CD4-positive, alpha-beta memory T cell (primary cell): Measurements from ENCODE around the gene AJAP1. TPM values are rescaled to one million over a fixed set of nuclear protein-coding genes. Genes with fewer than 3 reads are reported as not detected.

Experiments used
- CTCF ChIA-PET: fragments of 350-600 bp; sonication (Branson Sonifier 250); formaldehyde crosslinking; loops from one replicate; lab custom pipeline; 2021; ENCODE audit warnings: inconsistent platforms; ENCODE audit not compliant: partially characterized antibody; lab: Charles Lee
- POLR2A ChIA-PET: fragments of 350-600 bp; sonication (Branson Sonifier 250); formaldehyde crosslinking; loops from one replicate; lab custom pipeline; 2021; ENCODE audit not compliant: partially characterized antibody; lab: Charles Lee
- DNase-seq, 5 donors: peaks; one replicate each; pipeline versions ENCODE4 v3.0.0 to v3.0.0-alpha.2; 2020 to 2022; ENCODE audit warnings: mixed read lengths in 1 of 5
- H3K27ac ChIP-seq: one replicate; pipeline ENCODE4 v1.7.0; 2013; ENCODE audit warnings: low read depth, low read length
- H3K27me3 ChIP-seq: 2 replicates; pipeline ENCODE4 v1.7.0; 2013; ENCODE audit warnings: mild to moderate bottlenecking, low read length, moderate library complexity; ENCODE audit not compliant: insufficient read depth
- H3K36me3 ChIP-seq: 2 replicates; pipeline ENCODE4 v1.7.0; 2013; ENCODE audit warnings: mild to moderate bottlenecking, low read length, moderate library complexity; ENCODE audit not compliant: insufficient read depth
- H3K4me1 ChIP-seq: 2 replicates; pipeline ENCODE4 v1.7.0; 2013; ENCODE audit warnings: mild to moderate bottlenecking, low read length, moderate library complexity; ENCODE audit not compliant: insufficient read depth
- H3K4me3 ChIP-seq, 2 donors: one replicate each; pipeline ENCODE4 v1.7.0; 2013; ENCODE audit warnings: low read length in 2 of 2, mild to moderate bottlenecking in 1 of 2
- H3K9me3 ChIP-seq, 2 donors: one replicate each; pipeline ENCODE4 v1.7.0; 2013; ENCODE audit warnings: low read length in 2 of 2, control low read depth in 1 of 2; ENCODE audit not compliant: control insufficient read depth in 1 of 2
- H3K27ac Mint-ChIP-seq, 7 donors: one replicate each; pipeline ENCODE4 v1.8.0; 2020 to 2021; ENCODE audit warnings: mixed read lengths in 7 of 7, mild to moderate bottlenecking in 6 of 7, inconsistent platforms in 3 of 7, moderate library complexity in 3 of 7
- H3K27me3 Mint-ChIP-seq, 2 donors: one replicate each; pipeline ENCODE4 v1.8.0; 2020 to 2021; ENCODE audit warnings: mixed read lengths in 2 of 2
- H3K36me3 Mint-ChIP-seq, 2 donors: one replicate each; pipeline ENCODE4 v1.8.0; 2020 to 2021; ENCODE audit warnings: mixed read lengths in 2 of 2, inconsistent platforms in 1 of 2, mild to moderate bottlenecking in 1 of 2
- H3K4me1 Mint-ChIP-seq, 4 donors: one replicate each; pipeline ENCODE4 v1.8.0; 2020 to 2021; ENCODE audit warnings: mixed read lengths in 4 of 4, mild to moderate bottlenecking in 1 of 4
- H3K4me3 Mint-ChIP-seq, 8 donors: one replicate each; pipeline ENCODE4 v1.8.0; 2020 to 2021; ENCODE audit warnings: mixed read lengths in 8 of 8, mild to moderate bottlenecking in 7 of 8, moderate library complexity in 6 of 8, inconsistent platforms in 3 of 8
- H3K9me3 Mint-ChIP-seq, 8 donors: one replicate each; pipeline ENCODE4 v1.8.0; 2020 to 2021; ENCODE audit warnings: mixed read lengths in 8 of 8, mild to moderate bottlenecking in 5 of 8, inconsistent platforms in 3 of 8, moderate library complexity in 1 of 8
- intact Hi-C: fragments of 100-400 bp; cut with micrococcal nuclease; formaldehyde crosslinking; loops from one replicate; pipeline ENCODE4 v1.15.1; 2023
- polyA plus RNA-seq, 2 donors: library from polyadenylated mRNA; unstranded; fragments of 300-500 nt; fragmentation: Illumina TruSeq; gene quantifications; one replicate each; pipeline ENCODE4 v1.2.3, GENCODE V29; 2021
- total RNA-seq, 2 experiments: library from RNA; stranded (reverse); gene quantifications; one replicate each; pipeline ENCODE4 v1.2.3, GENCODE V29; 2021

The AJAP1 gene
- total and polyA plus RNA-seq, 4 experiments from 2014 or later, result 0.09 TPM; not detected in 3

- peaks cover 0 to 2% of the 10 kb centered on the region in 2 donors for H3K27me3 Mint-ChIP-seq
- H3K27ac ChIP-seq, result no peak overlapping the region
- no peaks in the 10 kb centered on the region for H3K27me3 ChIP-seq
- no peak overlapping the region for H3K4me3 ChIP-seq
- POLR2A ChIA-PET, result no interaction called here
- H3K4me3 Mint-ChIP-seq, result no peak overlapping the region
- no peaks in the 10 kb centered on the region for H3K4me1 ChIP-seq
- peaks cover 0 to 2% (median 0%) of the 10 kb centered on the region in 8 donors for H3K9me3 Mint-ChIP-seq
- CTCF ChIA-PET, result no interaction called here
- no peak overlapping the region for H3K27ac Mint-ChIP-seq
- H3K36me3 Mint-ChIP-seq, result no peaks in the 10 kb centered on the region
- no peaks in the 10 kb centered on the region for H3K9me3 ChIP-seq
- no peaks in the 10 kb centered on the region for H3K4me1 Mint-ChIP-seq
- no peak for DNase-seq
- intact Hi-C loops, result no loop called here
- no peaks in the 10 kb centered on the region for H3K36me3 ChIP-seq
Measured at GRCh38 chr1:4624141-4624715, 30.2 kb upstream of the AJAP1 start.

GRCh38 chr1:4624801-4625200, 29.6 kb upstream of the AJAP1 start:
- POLR2A ChIA-PET, result no interaction called here
- peaks cover 0 to 5% of the 10 kb centered on the region in 2 donors for H3K27me3 Mint-ChIP-seq
- H3K4me1 ChIP-seq, result no peaks in the 10 kb centered on the region
- H3K27ac Mint-ChIP-seq, result no peak overlapping the region
- no peak overlapping the region for H3K4me3 Mint-ChIP-seq
- peaks cover 0 to 2% (median 0%) of the 10 kb centered on the region in 8 donors for H3K9me3 Mint-ChIP-seq
- no peaks in the 10 kb centered on the region for H3K36me3 ChIP-seq
- no peaks in the 10 kb centered on the region for H3K9me3 ChIP-seq
- no peaks in the 10 kb centered on the region for H3K36me3 Mint-ChIP-seq
- intact Hi-C loops, result no loop called here
- H3K27me3 ChIP-seq, result no peaks in the 10 kb centered on the region
- no peak overlapping the region for H3K27ac ChIP-seq
- H3K4me3 ChIP-seq, result no peak overlapping the region
- H3K4me1 Mint-ChIP-seq, result no peaks in the 10 kb centered on the region
- CTCF ChIA-PET, result no interaction called here
- DNase-seq, result no peak

- ChIA-PET CTCF (no interaction called here), POLR2A (no interaction called here)
- Histone ChIP-seq H3K9me3 (no peaks in the 10 kb centered on the region), H3K4me1 (no peaks in the 10 kb centered on the region), H3K27ac (no peak overlapping the region), H3K4me3 (no peak overlapping the region), H3K36me3 (no peaks in the 10 kb centered on the region), H3K27me3 (no peaks in the 10 kb centered on the region)
- peaks cover 0 to 2% (median 0%) of the 10 kb centered on the region in 8 donors for H3K9me3 Mint-ChIP-seq
- intact Hi-C loops, result no loop called here
- DNase-seq, result no peak
- peaks cover 0 to 5% of the 10 kb centered on the region in 2 donors for H3K27me3 Mint-ChIP-seq
- no peaks in the 10 kb centered on the region for H3K4me1 Mint-ChIP-seq
- H3K4me3 Mint-ChIP-seq, result no peak overlapping the region
- no peaks in the 10 kb centered on the region for H3K36me3 Mint-ChIP-seq
- no peak overlapping the region for H3K27ac Mint-ChIP-seq
Measured at GRCh38 chr1:4626061-4626460, 28.3 kb upstream of the AJAP1 start.

- no peak overlapping the region for H3K27ac Mint-ChIP-seq
Measured at GRCh38 chr1:4626560-4627319, 27.7 kb upstream of the AJAP1 start.

GRCh38 chr1:4627353-4627752, 27.1 kb upstream of the AJAP1 start:
- H3K27ac ChIP-seq, result no peak overlapping the region
- no peaks in the 10 kb centered on the region for H3K36me3 ChIP-seq
- no peaks in the 10 kb centered on the region for H3K4me1 Mint-ChIP-seq
- ChIA-PET POLR2A (no interaction called here), CTCF (interaction anchor here (1.1 kb wide), 1 partner anchor 21 kb away, joined by 3 read pairs; no protein-coding TSS in a partner anchor)
- intact Hi-C loops, result no loop called here
- DNase-seq, result no peak
- H3K36me3 Mint-ChIP-seq, result no peaks in the 10 kb centered on the region
- no peak overlapping the region for H3K4me3 Mint-ChIP-seq
- H3K27me3 ChIP-seq, result no peaks in the 10 kb centered on the region
- H3K27ac Mint-ChIP-seq, result no peak overlapping the region
- peaks cover 0 to 7% of the 10 kb centered on the region in 2 donors for H3K27me3 Mint-ChIP-seq
- no peak overlapping the region for H3K4me3 ChIP-seq
- no peaks in the 10 kb centered on the region for H3K4me1 ChIP-seq
- H3K9me3 ChIP-seq, result no peaks in the 10 kb centered on the region
- H3K9me3 Mint-ChIP-seq, result peaks cover 0 to 2% (median 0%) of the 10 kb centered on the region in 8 donors

More at GRCh38 chr1:4626560-4627319, 27.7 kb upstream of the AJAP1 start:
- peaks cover 0 to 2% (median 0%) of the 10 kb centered on the region in 8 donors for H3K9me3 Mint-ChIP-seq
- H3K4me3 Mint-ChIP-seq, result no peak overlapping the region
- POLR2A ChIA-PET, result no interaction called here
- Histone ChIP-seq H3K9me3 (no peaks in the 10 kb centered on the region), H3K4me1 (no peaks in the 10 kb centered on the region), H3K27me3 (no peaks in the 10 kb centered on the region), H3K4me3 (no peak overlapping the region), H3K27ac (no peak overlapping the region), H3K36me3 (no peaks in the 10 kb centered on the region)
- intact Hi-C loops, result no loop called here
- peaks cover 0 to 5% of the 10 kb centered on the region in 2 donors for H3K27me3 Mint-ChIP-seq
- no peaks in the 10 kb centered on the region for H3K4me1 Mint-ChIP-seq
- H3K36me3 Mint-ChIP-seq, result no peaks in the 10 kb centered on the region
- DNase-seq, result no peak
- CTCF ChIA-PET, result no interaction called here

GRCh38 chr1:4628992-4629391, 25.4 kb upstream of the AJAP1 start:
- no peak for DNase-seq
- Histone ChIP-seq H3K4me3 (no peak overlapping the region), H3K27ac (no peak overlapping the region), H3K4me1 (no peaks in the 10 kb centered on the region), H3K27me3 (no peaks in the 10 kb centered on the region), H3K36me3 (no peaks in the 10 kb centered on the region), H3K9me3 (no peaks in the 10 kb centered on the region)
- Mint-ChIP-seq H3K27ac (no peak overlapping the region), H3K36me3 (no peaks in the 10 kb centered on the region), H3K27me3 (peaks cover 0 to 5% of the 10 kb centered on the region in 2 donors), H3K4me3 (no peak overlapping the region), H3K9me3 (no peaks in the 10 kb centered on the region), H3K4me1 (no peaks in the 10 kb centered on the region)
- ChIA-PET CTCF (no interaction called here), POLR2A (no interaction called here)
- intact Hi-C loops, result no loop called here

GRCh38 chr1:4630561-4630960, 23.8 kb upstream of the AJAP1 start:
- Histone ChIP-seq H3K27me3 (no peaks in the 10 kb centered on the region), H3K36me3 (no peaks in the 10 kb centered on the region), H3K27ac (no peak overlapping the region), H3K4me3 (no peak overlapping the region), H3K9me3 (no peaks in the 10 kb centered on the region), H3K4me1 (no peaks in the 10 kb centered on the region)
- no peaks in the 10 kb centered on the region for H3K36me3 Mint-ChIP-seq
- H3K4me1 Mint-ChIP-seq, result no peaks in the 10 kb centered on the region
- H3K4me3 Mint-ChIP-seq, result no peak overlapping the region
- H3K27ac Mint-ChIP-seq, result no peak overlapping the region
- CTCF ChIA-PET, result no interaction called here
- no peaks in the 10 kb centered on the region for H3K9me3 Mint-ChIP-seq
- no peak for DNase-seq
- intact Hi-C loops, result no loop called here
- peaks cover 0 to 5% of the 10 kb centered on the region in 2 donors for H3K27me3 Mint-ChIP-seq
- POLR2A ChIA-PET, result no interaction called here
